Measurements from ENCODE around the gene LSAMP.

Gene LSAMP

GRCh38 chr3:116030131-116030850 is 415.0 kb downstream of the LSAMP start:
- H3K9me3 Mint-ChIP-seq, result peaks cover 2% of the 10 kb centered on the region
- H3K27ac Mint-ChIP-seq, result no peak overlapping the region
- no peaks in the 10 kb centered on the region for H3K36me3 Mint-ChIP-seq
- H3K4me3 Mint-ChIP-seq, result no peak overlapping the region
- DNase-seq (ENCODE audit: low spot score in 2 of 2) (no peak), ATAC-seq (no peak)
- H3K4me1 Mint-ChIP-seq, result no peaks in the 10 kb centered on the region

- Mint-ChIP-seq H3K4me1 (no peaks in the 10 kb centered on the region), H3K27ac (no peak overlapping the region), H3K36me3 (no peaks in the 10 kb centered on the region), H3K9me3 (peaks cover 2% of the 10 kb centered on the region), H3K4me3 (no peak overlapping the region)
- DNase-seq (ENCODE audit: low spot score in 2 of 2), result no peak
- ATAC-seq, result no peak
These were observed 416.0 kb downstream of the LSAMP start for GRCh38 chr3:116029266-116029665.

GRCh38 chr3:116028157-116028556 is 417.1 kb downstream of the LSAMP start:
- Mint-ChIP-seq H3K4me3 (no peak overlapping the region), H3K27ac (no peak overlapping the region)
- ATAC-seq, result no peak

GRCh38 chr3:116020989-116021388 is 424.3 kb downstream of the LSAMP start:
- Mint-ChIP-seq H3K9me3 (peaks cover 7% of the 10 kb centered on the region), H3K4me1 (no peaks in the 10 kb centered on the region), H3K36me3 (no peaks in the 10 kb centered on the region), H3K27ac (no peak overlapping the region), H3K4me3 (no peak overlapping the region)
- ATAC-seq, result peak; percentile 11
- no peak for DNase-seq (ENCODE audit: low spot score in 2 of 2)

More at GRCh38 chr3:116028157-116028556, 417.1 kb downstream of the LSAMP start:
- Mint-ChIP-seq H3K36me3 (no peaks in the 10 kb centered on the region), H3K4me1 (no peaks in the 10 kb centered on the region), H3K9me3 (peaks cover 7% of the 10 kb centered on the region)
- no peak for DNase-seq (ENCODE audit: low spot score in 2 of 2)

GRCh38 chr3:116020495-116020894 is 424.8 kb downstream of the LSAMP start:
- Mint-ChIP-seq H3K27ac (no peak overlapping the region), H3K4me3 (no peak overlapping the region), H3K9me3 (peaks cover 7% of the 10 kb centered on the region), H3K36me3 (no peaks in the 10 kb centered on the region), H3K4me1 (no peaks in the 10 kb centered on the region)
- ATAC-seq (peak; percentile 31), DNase-seq (ENCODE audit: low spot score in 2 of 2) (no peak)

- Mint-ChIP-seq H3K9me3 (peaks cover 7% of the 10 kb centered on the region), H3K4me3 (no peak overlapping the region), H3K27ac (no peak overlapping the region)
These were observed 426.0 kb downstream of the LSAMP start for GRCh38 chr3:116019254-116019763.

GRCh38 chr3:116018646-116019045 is 426.6 kb downstream of the LSAMP start:
- H3K27ac Mint-ChIP-seq, result no peak overlapping the region
- H3K36me3 Mint-ChIP-seq, result no peaks in the 10 kb centered on the region
- no peak for DNase-seq (ENCODE audit: low spot score in 2 of 2)
- peaks cover 4% of the 10 kb centered on the region for H3K9me3 Mint-ChIP-seq
- H3K4me3 Mint-ChIP-seq, result no peak overlapping the region
- H3K4me1 Mint-ChIP-seq, result no peaks in the 10 kb centered on the region
- no peak for ATAC-seq

More at GRCh38 chr3:116019254-116019763, 426.0 kb downstream of the LSAMP start:
- Mint-ChIP-seq H3K36me3 (no peaks in the 10 kb centered on the region), H3K4me1 (no peaks in the 10 kb centered on the region)
- ATAC-seq (no peak), DNase-seq (ENCODE audit: low spot score in 2 of 2) (no peak)

- Mint-ChIP-seq H3K4me3 (no peak overlapping the region), H3K4me1 (no peaks in the 10 kb centered on the region), H3K9me3 (no peaks in the 10 kb centered on the region), H3K36me3 (no peaks in the 10 kb centered on the region), H3K27ac (no peak overlapping the region)
- DNase-seq (ENCODE audit: low spot score in 2 of 2) (no peak), ATAC-seq (no peak)
These were observed 429.4 kb downstream of the LSAMP start for GRCh38 chr3:116015931-116016330.

GRCh38 chr3:116007000-116007399 is 438.3 kb downstream of the LSAMP start:
- no peaks in the 10 kb centered on the region for H3K9me3 Mint-ChIP-seq
- no peak overlapping the region for H3K27ac Mint-ChIP-seq
- DNase-seq (ENCODE audit: low spot score in 2 of 2) (no peak), ATAC-seq (no peak)
- H3K4me1 Mint-ChIP-seq, result no peaks in the 10 kb centered on the region
- no peaks in the 10 kb centered on the region for H3K36me3 Mint-ChIP-seq
- H3K4me3 Mint-ChIP-seq, result no peak overlapping the region

- Mint-ChIP-seq H3K4me3 (no peak overlapping the region), H3K9me3 (no peaks in the 10 kb centered on the region), H3K4me1 (no peaks in the 10 kb centered on the region), H3K27ac (no peak overlapping the region), H3K36me3 (no peaks in the 10 kb centered on the region)
- no peak for ATAC-seq
- no peak for DNase-seq (ENCODE audit: low spot score in 2 of 2)
These were observed 439.9 kb downstream of the LSAMP start for GRCh38 chr3:116005404-116005803.

GRCh38 chr3:116002235-116002634 is 443.1 kb downstream of the LSAMP start:
- no peaks in the 10 kb centered on the region for H3K4me1 Mint-ChIP-seq
- no peaks in the 10 kb centered on the region for H3K9me3 Mint-ChIP-seq
- no peak overlapping the region for H3K4me3 Mint-ChIP-seq
- DNase-seq (ENCODE audit: low spot score in 2 of 2), result no peak
- no peak overlapping the region for H3K27ac Mint-ChIP-seq
- no peaks in the 10 kb centered on the region for H3K36me3 Mint-ChIP-seq
- ATAC-seq, result no peak

- DNase-seq (ENCODE audit: low spot score in 2 of 2) (no peak), ATAC-seq (no peak)
- no peak overlapping the region for H3K4me3 Mint-ChIP-seq
- H3K36me3 Mint-ChIP-seq, result no peaks in the 10 kb centered on the region
- H3K9me3 Mint-ChIP-seq, result no peaks in the 10 kb centered on the region
- H3K4me1 Mint-ChIP-seq, result no peaks in the 10 kb centered on the region
- H3K27ac Mint-ChIP-seq, result no peak overlapping the region
These were observed 444.1 kb downstream of the LSAMP start for GRCh38 chr3:116001151-116001621.

- no peaks in the 10 kb centered on the region for H3K36me3 Mint-ChIP-seq
- H3K9me3 Mint-ChIP-seq, result no peaks in the 10 kb centered on the region
- no peak for DNase-seq (ENCODE audit: low spot score in 2 of 2)
- no peak overlapping the region for H3K4me3 Mint-ChIP-seq
- ATAC-seq, result no peak
- H3K4me1 Mint-ChIP-seq, result no peaks in the 10 kb centered on the region
- no peak overlapping the region for H3K27ac Mint-ChIP-seq
These were observed 445.0 kb downstream of the LSAMP start for GRCh38 chr3:116000311-116000710.

GRCh38 chr3:115999613-116000012 is 445.7 kb downstream of the LSAMP start:
- Mint-ChIP-seq H3K4me3 (no peak overlapping the region), H3K4me1 (no peaks in the 10 kb centered on the region), H3K36me3 (no peaks in the 10 kb centered on the region), H3K27ac (no peak overlapping the region), H3K9me3 (no peaks in the 10 kb centered on the region)
- DNase-seq (ENCODE audit: low spot score in 2 of 2), result no peak
- peak; percentile 24 for ATAC-seq

- Mint-ChIP-seq H3K4me3 (no peak overlapping the region), H3K27ac (no peak overlapping the region), H3K4me1 (no peaks in the 10 kb centered on the region), H3K36me3 (no peaks in the 10 kb centered on the region), H3K9me3 (no peaks in the 10 kb centered on the region)
- DNase-seq (ENCODE audit: low spot score in 2 of 2), result no peak
- ATAC-seq, result no peak
These were observed 446.2 kb downstream of the LSAMP start for GRCh38 chr3:115999001-115999585.
